Urinary bladder (tissue), 4 donors: ENCODE data around the gene BICDL2. TPM values are rescaled to one million over a fixed set of nuclear protein-coding genes. Genes with fewer than 3 reads are reported as not detected.
"Not testable (repeated sequence)": the region's sequence is repeated elsewhere in the genome, so short reads cannot be mapped to it uniquely, and the experiment has no call there.

Experiments used
- DNase-seq: peaks from one replicate; pipeline ENCODE4 v3.0.0-alpha.2; 2015; ENCODE audit errors: extremely low spot score
- H3K27ac ChIP-seq: one replicate; pipeline ENCODE4 v1.5.1; 2013; ENCODE audit warnings: low read depth, mild to moderate bottlenecking, moderate library complexity
- H3K36me3 ChIP-seq: one replicate; pipeline ENCODE4 v1.6.1; 2013; ENCODE audit warnings: mild to moderate bottlenecking, moderate library complexity; ENCODE audit not compliant: insufficient read depth
- H3K4me1 ChIP-seq: one replicate; pipeline ENCODE4 v1.6.1; 2013; ENCODE audit warnings: mild to moderate bottlenecking, moderate library complexity; ENCODE audit not compliant: insufficient read depth
- H3K4me3 ChIP-seq: one replicate; pipeline ENCODE4 v1.5.1; 2013; ENCODE audit warnings: low read depth, low read length
- WGBS: extraction: QIAGEN DNeasy Blood & Tissue Kit; methylation state at CpG from one replicate; pipeline ENCODE4 v1.1.7; 2013; 5-methylcytosine and 5-hydroxymethylcytosine counted together
- polyA plus RNA-seq: library from polyadenylated mRNA; stranded (reverse); fragments of 200-250 nt; gene quantifications from one replicate; pipeline ENCODE4 v1.2.3, GENCODE V29; 2013
- total RNA-seq: library from RNA; depleted of rRNA; stranded (reverse); fragments of >200 nt; gene quantifications from one replicate; pipeline ENCODE4 v1.2.3, GENCODE V29; 2014
- donor health status: healthy with polysubstance abuse.
- donor health status: healthy.

The BICDL2 gene
- total and polyA plus RNA-seq, 2 donors, result 7.2 to 8.3 TPM

GRCh38 chr16:3072576-3073263 lies 36.0 kb upstream of the BICDL2 start:
- 72% methylated on average over 17 of the region's 18 CpGs for WGBS
- H3K4me1 ChIP-seq, DNase-seq, H3K27ac ChIP-seq, H3K4me3 ChIP-seq, H3K36me3 ChIP-seq: not testable (repeated sequence)

GRCh38 chr16:3072148-3072547 lies 35.4 kb upstream of the BICDL2 start:
- not testable (repeated sequence) for DNase-seq, H3K4me1 ChIP-seq
- WGBS, result 64% methylated on average over 3 of the region's 4 CpGs

DNA sequence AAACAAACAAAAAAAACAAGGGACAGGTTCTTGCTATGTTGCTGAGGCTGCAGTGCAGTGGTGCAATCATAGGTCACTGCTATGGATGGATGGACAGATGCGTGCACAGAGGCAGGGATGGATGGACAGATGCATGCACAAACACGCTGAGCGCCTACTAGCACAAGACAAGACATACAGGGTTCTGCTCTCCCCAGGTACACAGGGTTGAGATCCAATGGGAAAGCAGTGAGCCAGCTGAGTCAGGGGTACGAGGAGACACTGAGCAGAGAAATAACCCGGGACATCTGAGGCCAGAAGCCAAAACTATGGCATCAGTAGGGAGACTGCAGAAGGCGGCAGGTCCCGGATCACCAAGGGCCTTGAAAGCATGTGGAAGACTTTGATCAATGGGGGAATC lies 34.9 kb upstream of the BICDL2 start:
- WGBS, result 82% methylated on average over 7 of the region's 7 CpGs
- Histone ChIP-seq H3K27ac (no peak overlapping the region), H3K4me3 (no peak overlapping the region), H3K36me3 (no peaks in the 10 kb centered on the region), H3K4me1 (no peaks in the 10 kb centered on the region)
- DNase-seq, result no peak

More at GRCh38 chr16:3072148-3072547, 35.4 kb upstream of the BICDL2 start:
- H3K27ac ChIP-seq, H3K4me3 ChIP-seq, H3K36me3 ChIP-seq: not testable (repeated sequence)

DNA sequence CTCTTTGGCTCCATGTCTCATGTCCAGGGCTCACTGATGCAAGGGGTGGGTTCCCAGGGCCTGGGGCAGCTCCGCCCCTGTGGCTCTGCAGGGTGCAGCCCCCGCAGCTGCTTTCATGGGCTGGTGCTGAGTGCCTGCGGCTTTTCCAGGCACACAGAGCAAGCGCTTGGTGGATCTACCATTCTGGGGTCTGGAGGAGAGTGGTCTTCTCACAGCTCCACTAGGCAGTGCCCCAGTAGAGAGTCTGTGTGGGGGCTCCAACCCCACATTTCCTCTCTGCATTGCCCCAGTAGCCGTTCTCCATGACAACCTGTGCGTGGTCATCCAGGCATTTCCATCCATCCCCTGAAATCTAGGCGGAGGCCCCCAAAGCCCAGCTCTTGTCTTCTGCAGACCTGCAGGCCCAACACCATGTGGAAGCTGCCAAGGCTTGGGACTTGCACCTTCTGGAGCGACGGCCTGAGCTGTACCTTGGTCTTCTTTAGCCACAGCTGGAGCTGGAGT lies 33.9 kb upstream of the BICDL2 start:
- no peak for DNase-seq
- no peaks in the 10 kb centered on the region for H3K4me1 ChIP-seq
- WGBS, result 83% methylated on average over 9 of the region's 9 CpGs
- no peak overlapping the region for H3K4me3 ChIP-seq
- no peak overlapping the region for H3K27ac ChIP-seq
- H3K36me3 ChIP-seq, result no peaks in the 10 kb centered on the region

DNA sequence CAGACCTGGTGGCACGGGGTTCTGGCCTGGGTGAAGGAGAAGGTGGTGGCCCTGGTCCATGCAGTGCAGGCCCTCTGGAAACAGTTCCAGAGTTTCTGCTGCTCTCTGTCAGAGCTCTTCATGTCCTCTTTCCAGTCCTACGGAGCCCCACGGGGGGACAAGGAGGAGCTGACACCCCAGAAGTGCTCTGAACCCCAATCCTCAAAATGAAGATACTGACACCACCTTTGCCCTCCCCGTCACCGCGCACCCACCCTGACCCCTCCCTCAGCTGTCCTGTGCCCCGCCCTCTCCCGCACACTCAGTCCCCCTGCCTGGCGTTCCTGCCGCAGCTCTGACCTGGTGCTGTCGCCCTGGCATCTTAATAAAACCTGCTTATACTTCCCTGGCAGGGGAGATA lies 32.4 kb upstream of the BICDL2 start:
- WGBS, result 79% methylated on average over 10 of the region's 11 CpGs
- DNase-seq, H3K27ac ChIP-seq, H3K4me3 ChIP-seq, H3K4me1 ChIP-seq, H3K36me3 ChIP-seq: not testable (repeated sequence)

DNA sequence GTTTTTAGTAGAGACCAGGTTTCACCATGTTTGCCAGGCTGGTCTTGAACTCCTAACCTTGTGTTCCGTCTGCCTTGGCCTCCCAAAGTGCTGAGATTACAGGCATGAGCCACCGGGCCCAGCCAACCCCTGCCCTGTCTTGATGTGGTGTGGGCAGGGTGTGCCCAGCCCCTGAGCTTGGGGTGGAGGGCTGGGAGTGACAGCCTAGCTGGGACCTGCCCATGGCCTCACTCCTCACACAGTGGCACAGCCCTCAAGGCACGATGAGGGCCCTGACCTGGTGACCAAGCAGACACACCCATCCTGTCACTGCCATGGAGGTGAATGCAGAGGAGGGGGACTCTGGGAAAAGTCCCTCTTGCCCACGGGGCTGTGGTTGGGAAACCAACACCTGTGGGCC lies 31.7 kb upstream of the BICDL2 start:
- H3K4me3 ChIP-seq, result no peak overlapping the region
- 67% methylated on average over 4 of the region's 4 CpGs for WGBS
- no peak for DNase-seq
- H3K4me1 ChIP-seq, result peaks cover 2% of the 10 kb centered on the region
- H3K36me3 ChIP-seq, result no peaks in the 10 kb centered on the region
- H3K27ac ChIP-seq, result no peak overlapping the region

DNA sequence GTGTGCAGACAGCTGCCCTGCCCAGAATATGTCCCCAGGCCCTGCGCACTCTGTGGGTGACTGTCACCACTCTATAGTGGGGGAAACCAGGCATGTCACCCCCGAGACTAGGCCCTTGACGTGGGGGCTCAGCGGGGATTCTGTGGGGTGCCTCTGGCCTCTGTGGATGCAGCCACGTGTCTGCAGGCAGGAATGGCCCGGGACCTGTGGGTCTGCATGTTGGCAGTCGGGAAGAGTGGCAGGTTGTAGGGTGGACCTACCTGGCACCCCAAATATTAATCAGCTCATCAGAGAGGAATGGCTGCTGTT lies 29.6 kb upstream of the BICDL2 start:
- DNase-seq, result no peak
- H3K4me3 ChIP-seq, result peak overlapping the region; percentile 33
- 91% methylated on average over 7 of the region's 7 CpGs for WGBS

GRCh38 chr16:3065742-3066439 lies 29.1 kb upstream of the BICDL2 start:
- Histone ChIP-seq H3K4me3 (peak overlapping the region; percentile 33), H3K36me3 (no peaks in the 10 kb centered on the region), H3K4me1 (peaks cover 2% of the 10 kb centered on the region), H3K27ac (no peak overlapping the region)
- DNase-seq, result no peak
- WGBS, result 78% methylated on average over 26 of the region's 26 CpGs

More for the DNA sequence above, 29.6 kb upstream of the BICDL2 start:
- Histone ChIP-seq H3K36me3 (no peaks in the 10 kb centered on the region), H3K4me1 (peaks cover 2% of the 10 kb centered on the region), H3K27ac (no peak overlapping the region)

DNA sequence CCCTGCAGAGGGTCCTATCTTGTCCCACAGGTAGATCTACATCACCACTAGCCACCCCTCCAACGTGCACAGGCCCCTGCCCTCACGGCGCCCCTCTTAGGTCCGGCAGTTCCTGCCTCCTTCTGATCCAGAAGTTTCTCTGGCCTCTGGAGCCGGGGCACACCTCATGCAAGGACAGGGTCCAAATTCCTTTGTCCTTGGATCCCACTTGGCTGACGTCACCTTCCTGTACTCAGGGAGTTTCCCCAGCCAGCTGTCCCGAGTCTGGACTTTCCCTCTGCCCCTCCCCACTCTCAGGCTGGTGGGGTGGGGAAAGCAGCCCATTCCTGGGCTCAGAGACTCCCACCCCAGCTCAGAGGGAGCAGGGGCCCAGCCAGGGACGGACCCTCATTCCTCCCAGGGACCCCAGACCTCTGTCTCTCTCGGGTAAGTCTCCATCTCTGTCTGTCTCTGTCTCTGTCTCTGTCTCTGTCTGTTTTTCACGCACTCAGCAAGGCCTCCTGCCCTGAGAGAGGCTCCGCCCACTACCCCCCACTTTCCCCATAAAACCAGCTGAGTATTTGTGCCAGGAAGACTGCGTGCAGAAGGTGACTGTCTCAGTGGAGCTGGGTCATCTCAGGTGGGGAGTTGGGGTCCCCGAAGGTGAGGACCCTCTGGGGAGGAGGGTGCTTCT lies 28.5 kb upstream of the BICDL2 start, which contains the start of gene IL32:
IL32 (plus strand) TSS at position 572 of the 673 bp plus-strand sequence. CDS start 172 bp downstream, outside the sequence.
- DNase-seq, result no peak
- H3K36me3 ChIP-seq, result no peaks in the 10 kb centered on the region
- peaks cover 2% of the 10 kb centered on the region for H3K4me1 ChIP-seq
- H3K4me3 ChIP-seq, result peak within 1 kb of the TSS; percentile 33
- WGBS, result 49% methylated on average over 13 of the region's 13 CpGs
- H3K27ac ChIP-seq, result no peak within 1 kb of the TSS

DNA sequence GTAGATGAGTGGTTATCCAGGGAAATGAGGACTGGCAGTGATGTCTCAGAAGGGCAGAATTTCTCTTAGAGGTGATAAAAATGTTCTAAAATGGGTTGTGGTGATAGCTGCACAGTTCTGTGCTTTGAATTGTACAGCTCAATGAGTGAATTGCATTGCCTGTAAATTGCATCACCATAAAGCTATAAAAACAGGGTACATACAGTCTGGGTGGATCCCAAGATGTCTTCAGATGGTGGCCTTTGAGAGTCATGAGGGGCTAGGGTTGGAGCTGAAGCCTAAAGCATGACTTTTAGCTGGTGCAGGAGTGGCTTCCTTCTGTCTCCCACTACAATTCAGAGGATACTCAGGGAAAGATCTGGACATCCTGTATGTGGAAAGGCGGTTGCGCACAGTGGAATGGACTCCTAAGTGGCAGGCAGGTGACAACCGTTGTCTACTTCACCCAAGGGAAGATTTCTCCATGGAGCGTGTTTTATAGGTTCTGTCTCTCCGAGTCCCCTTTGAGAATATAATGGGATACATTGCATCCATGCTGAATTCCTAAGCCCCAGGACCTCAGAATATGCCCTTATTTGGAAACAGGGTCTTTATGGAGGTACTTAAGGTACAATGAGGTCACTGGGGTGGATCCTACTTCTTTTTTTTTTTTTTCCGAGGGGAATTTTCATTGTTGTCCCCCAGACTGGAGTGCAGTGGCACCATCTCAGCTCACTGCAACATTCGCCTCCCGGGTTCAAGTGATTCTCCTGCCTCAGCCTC lies 27.1 kb upstream of the BICDL2 start:
- no peak overlapping the region for H3K27ac ChIP-seq
- WGBS, result 92% methylated on average over 8 of the region's 8 CpGs
- no peak for DNase-seq
- H3K4me1 ChIP-seq, result peaks cover 2% of the 10 kb centered on the region
- no peaks in the 10 kb centered on the region for H3K36me3 ChIP-seq
- no peak overlapping the region for H3K4me3 ChIP-seq

DNA sequence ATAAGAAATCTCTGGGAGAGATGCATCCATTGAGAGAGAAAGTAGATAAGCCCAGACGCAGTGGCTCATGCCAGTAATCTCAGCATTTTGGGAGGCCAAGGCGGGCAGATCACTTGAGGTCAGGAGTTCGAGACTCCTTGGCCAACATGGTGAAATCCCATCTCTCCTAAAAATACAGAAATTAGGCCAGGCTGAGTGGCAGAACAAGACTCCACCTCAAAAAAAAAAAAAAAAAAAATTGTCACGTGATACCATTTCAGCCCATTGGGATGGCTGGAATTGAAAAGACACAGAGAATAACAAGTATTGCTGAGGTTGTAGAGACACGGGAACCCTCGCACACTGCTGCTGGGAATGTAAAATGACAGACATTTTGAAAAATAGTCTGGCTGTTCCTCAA lies 25.8 kb upstream of the BICDL2 start:
- H3K27ac ChIP-seq, result no peak overlapping the region
- WGBS, result 84% methylated on average over 6 of the region's 6 CpGs
- H3K4me1 ChIP-seq, result peaks cover 2% of the 10 kb centered on the region
- no peak overlapping the region for H3K4me3 ChIP-seq
- H3K36me3 ChIP-seq, result no peaks in the 10 kb centered on the region
- no peak for DNase-seq

DNA sequence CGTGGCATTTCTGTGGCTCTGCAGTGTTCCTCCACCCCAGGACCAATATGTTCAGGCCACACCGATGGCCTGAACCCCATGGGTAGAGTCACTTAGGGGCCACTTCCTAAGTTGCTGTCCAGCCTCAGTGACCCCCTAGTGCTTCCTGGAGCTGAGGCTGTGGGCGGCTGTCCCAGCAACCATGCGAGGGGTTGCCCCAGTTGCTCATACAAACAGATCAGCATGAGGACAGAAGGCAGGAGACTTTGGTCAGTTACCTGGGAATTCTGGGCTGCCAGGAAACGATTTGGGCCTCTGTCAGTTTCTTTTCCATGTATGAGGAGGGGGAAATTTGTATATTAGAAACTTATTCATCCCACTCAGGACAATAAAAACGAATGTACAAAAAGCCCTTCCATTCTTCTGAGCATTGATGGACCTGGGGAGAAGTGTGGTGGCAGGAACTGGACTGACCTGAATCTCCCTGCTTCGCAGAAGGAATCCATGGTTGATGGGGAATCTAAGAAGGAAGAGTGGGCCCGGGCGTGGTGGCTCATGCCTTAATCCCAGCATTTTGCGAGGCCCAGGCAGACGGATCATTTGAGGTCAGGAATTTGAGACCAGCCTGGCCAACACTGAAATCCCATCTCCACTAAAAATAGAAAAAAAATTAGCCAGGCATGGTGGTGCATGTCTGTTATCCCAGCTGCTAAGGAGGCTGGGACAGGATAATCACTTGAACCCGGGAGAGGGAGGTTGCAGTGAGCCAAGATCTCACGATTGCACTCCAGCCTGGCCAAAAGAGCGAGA lies 23.8 kb upstream of the BICDL2 start:
- no peak for DNase-seq
- peaks cover 2% of the 10 kb centered on the region for H3K4me1 ChIP-seq
- H3K36me3 ChIP-seq, result no peaks in the 10 kb centered on the region
- no peak overlapping the region for H3K4me3 ChIP-seq
- 64% methylated on average over 14 of the region's 14 CpGs for WGBS
- H3K27ac ChIP-seq, result no peak overlapping the region
